HepG2 (cell line): ENCODE results near the gene HPCAL1. TPM values are rescaled to one million over a fixed set of nuclear protein-coding genes. Genes with fewer than 3 reads are reported as not detected.

Source experiments
- ATAC-seq: fragments of 200-7000 bp; cut with Tn5 transposase; 3 replicates; pipeline ENCODE4 v1.9.1; 2020; ENCODE audit warnings: mild to moderate bottlenecking, moderate library complexity
- BruUV-seq: library from RNA; stranded (reverse); fragments of 400-500 nt; replicated peaks from 2 replicates; lab custom pipeline; 2021; lab: Mats Ljungman, UMichigan
- CTCF ChIA-PET: fragments of 300-600 bp; formaldehyde crosslinking; extraction: SDS; loops from one replicate; lab custom pipeline; 2021; ENCODE audit warnings: low total read pairs, inconsistent platforms, low intra/inter-chr PET ratio; lab: Yijun Ruan, JAX
- POLR2A ChIA-PET: fragments of 350-600 bp; sonication (Branson Sonifier 250); formaldehyde crosslinking; loops from one replicate; lab custom pipeline; 2020; ENCODE audit warnings: antibody characterized with exemption, inconsistent platforms; lab: Yijun Ruan, JAX
- DNase-seq: peaks from one replicate; pipeline ENCODE4 v3.0.0-alpha.2; 2015; ENCODE audit warnings: low spot score
- FAIRE-seq: peaks from 3 replicates; lab custom pipeline; 2011; peaks lifted over from hg19 to GRCh38; lab: Jason Lieb, UNC
- H2AFZ ChIP-seq: one replicate; pipeline ENCODE4 v1.6.1; 2011; ENCODE audit warnings: low read length, inconsistent platforms
- H3K27ac ChIP-seq: fragments of 300-600 bp; 3 replicates; pipeline ENCODE4 v1.8.0; 2011; ENCODE audit warnings: mixed run types, mild to moderate bottlenecking, mixed read lengths, low read length, inconsistent platforms; ENCODE audit not compliant: insufficient read depth; ENCODE audit errors: extremely low read length
- H3K27me3 ChIP-seq, 2 experiments: fragments of 200-600 bp in 1 of 2; 2 replicates in 1 of 2; 3 replicates in 1 of 2; pipeline versions ENCODE4 v1.6.0 to v1.8.0; 2011; ENCODE audit warnings: low read length in 2 of 2, mild to moderate bottlenecking in 2 of 2, moderate library complexity in 2 of 2, inconsistent platforms in 1 of 2; ENCODE audit not compliant: insufficient read depth in 2 of 2, control insufficient read depth in 1 of 2
- H3K36me3 ChIP-seq, 2 experiments: fragments of 200-600 bp in 1 of 2; replicated peaks in 1 of 2; 2 replicates in 1 of 2; 3 replicates in 1 of 2; pipeline versions ENCODE4 v1.5.1 to v1.8.0; 2011; ENCODE audit warnings: low read length in 2 of 2, inconsistent platforms in 1 of 2; ENCODE audit not compliant: insufficient read depth in 2 of 2, control insufficient read depth in 1 of 2
- H3K4me1 ChIP-seq: 2 replicates; pipeline ENCODE4 v1.5.1; 2012; ENCODE audit warnings: low read length, inconsistent platforms; ENCODE audit not compliant: insufficient read depth
- H3K4me2 ChIP-seq: 2 replicates; pipeline ENCODE4 v1.6.0; 2011; ENCODE audit warnings: low read depth, low read length, inconsistent platforms
- H3K4me3 ChIP-seq, 3 experiments: fragments of 200-600 bp in 1 of 3; sonication (generic), shearing (Covaris generic) in 1 of 3; replicated peaks in 1 of 3; 2 replicates each; pipeline ENCODE4 v1.5.1; 2011 to 2016; ENCODE audit warnings: low read length in 3 of 3, inconsistent platforms in 2 of 3, low read depth in 2 of 3, mild to moderate bottlenecking in 2 of 3, control low read depth in 1 of 3, mixed read lengths in 1 of 3; ENCODE audit not compliant: insufficient read depth in 1 of 3
- H3K79me2 ChIP-seq: one replicate; pipeline ENCODE4 v1.6.1; 2011; ENCODE audit warnings: low read length, inconsistent platforms; ENCODE audit not compliant: insufficient read depth
- H3K9ac ChIP-seq: 2 replicates; pipeline ENCODE4 v1.6.0; 2011; ENCODE audit warnings: mild to moderate bottlenecking, low read depth, low read length, inconsistent platforms; ENCODE audit not compliant: insufficient read depth
- H3K9me3 ChIP-seq: 2 replicates; pipeline ENCODE4 v1.5.1; 2012; ENCODE audit warnings: mild to moderate bottlenecking, low read length
- H4K20me1 ChIP-seq: 2 replicates; pipeline ENCODE4 v1.6.0; 2011; ENCODE audit warnings: inconsistent platforms, mild to moderate bottlenecking, low read length, moderate library complexity; ENCODE audit not compliant: insufficient read depth
- ADNP ChIP-seq: sonication (generic); formaldehyde crosslinking; IDR thresholded peaks from 2 replicates; pipeline ENCODE4 v1.4.0; 2020; ENCODE audit warnings: missing genetic modification reagents
- ARID4A ChIP-seq: sonication (generic); formaldehyde crosslinking; IDR thresholded peaks from 2 replicates; pipeline ENCODE4 v1.5.0; 2020; ENCODE audit warnings: mild to moderate bottlenecking, missing genetic modification reagents, borderline replicate concordance
- CEBPB ChIP-seq: IDR thresholded peaks from 2 replicates; pipeline ENCODE4 v1.6.1; 2011; ENCODE audit warnings: low read depth, low read length, improper control_type of control experiment, borderline replicate concordance
- FOXA1 ChIP-seq, 2 experiments: fragments of 450-650 bp in 1 of 2; sonication (generic) in 1 of 2; formaldehyde crosslinking in 1 of 2; IDR thresholded peaks; 2 replicates each; pipeline versions ENCODE4 v1.4.0 to v1.6.1; 2016 to 2020; ENCODE audit warnings: missing genetic modification reagents in 1 of 2
- HDAC2 ChIP-seq: sonication (generic); formaldehyde crosslinking; IDR thresholded peaks from 2 replicates; pipeline ENCODE4 v1.4.0; 2020; ENCODE audit warnings: missing genetic modification reagents
- HNF4A ChIP-seq: sonication (generic); formaldehyde crosslinking; IDR thresholded peaks from 2 replicates; pipeline ENCODE4 v1.4.0; 2020; ENCODE audit warnings: missing genetic modification reagents
- IKZF1 ChIP-seq: fragments of 450-650 bp; IDR thresholded peaks from 2 replicates; pipeline ENCODE4 v1.7.1; 2016
- KDM2A ChIP-seq: sonication (generic); formaldehyde crosslinking; IDR thresholded peaks from 2 replicates; pipeline ENCODE4 v1.4.0; 2020; ENCODE audit warnings: low read depth, missing genetic modification reagents, borderline replicate concordance
- NCOA2 ChIP-seq: sonication (generic); formaldehyde crosslinking; IDR thresholded peaks from 2 replicates; pipeline ENCODE4 v1.8.0; 2022; ENCODE audit warnings: inconsistent platforms
- SALL2 ChIP-seq: sonication (generic); formaldehyde crosslinking; IDR thresholded peaks from 2 replicates; pipeline ENCODE4 v1.8.1; 2023; ENCODE audit warnings: mild to moderate bottlenecking, missing genetic modification reagents, inconsistent platforms
- TFAP4 ChIP-seq: sonication (generic); IDR thresholded peaks from 2 replicates; pipeline ENCODE4 v1.6.1; 2016; ENCODE audit warnings: low read depth, borderline replicate concordance
- ZMYM2 ChIP-seq: sonication (generic); formaldehyde crosslinking; IDR thresholded peaks from 2 replicates; pipeline ENCODE4 v1.8.0; 2022; ENCODE audit warnings: mild to moderate bottlenecking, missing genetic modification reagents
- ZMYM3 ChIP-seq: sonication (generic); formaldehyde crosslinking; IDR thresholded peaks from 2 replicates; pipeline ENCODE4 v1.5.1; 2020; ENCODE audit warnings: mild to moderate bottlenecking, missing genetic modification reagents
- ZNF136 ChIP-seq: sonication (generic); formaldehyde crosslinking; IDR thresholded peaks from 2 replicates; pipeline ENCODE4 v1.8.1; 2022; ENCODE audit warnings: low read depth, mild to moderate bottlenecking, moderate library complexity, missing genetic modification reagents
- ZNF629 ChIP-seq: sonication (generic); formaldehyde crosslinking; conservative IDR thresholded peaks from 2 replicates; pipeline ENCODE4 v1.5.0; 2020; ENCODE audit warnings: missing genetic modification reagents
- ZNF768 ChIP-seq: sonication (generic); formaldehyde crosslinking; IDR thresholded peaks from 2 replicates; pipeline ENCODE4 v1.4.0; 2020; ENCODE audit warnings: missing genetic modification reagents
- WGBS: methylation state at CpG from one replicate; pipeline ENCODE4 v1.1.6; 2017; ENCODE audit warnings: low lambda C conversion rate; 5-methylcytosine and 5-hydroxymethylcytosine counted together
- in situ Hi-C: cut with HindIII; loops from 2 replicates; pipeline ENCODE4 v1.10.0; 2017; ENCODE audit warnings: low pct_unique_long_range_greater_than_20kb; ENCODE audit not compliant: extremely low pct_ligation_motif_present
- intact Hi-C: fragments of 100-400 bp; cut with micrococcal nuclease; formaldehyde crosslinking; loops from one replicate; pipeline ENCODE4 v1.10.0; 2022; ENCODE audit not compliant: unreplicated experiment
- polyA plus RNA-seq, 8 experiments: library from polyadenylated mRNA; depleted of rRNA in 3 of 8; stranded (reverse) in 7 of 8; unstranded in 1 of 8; fragments of >200 nt; fragmentation: Illumina TruSeq in 4 of 8; extraction: Trizol in 4 of 8; gene quantifications; 2 replicates each; pipeline versions ENCODE4 v1.2.1 to v1.2.3, GENCODE V29; 2011 to 2016; ENCODE audit warnings: low read depth in 4 of 8, missing spikeins in 1 of 8, mixed read lengths in 1 of 8; ENCODE audit not compliant: insufficient read depth in 1 of 8
- total RNA-seq, 5 experiments: library from RNA; depleted of rRNA; stranded (reverse); fragments of >200 nt; fragmentation: Illumina TruSeq; extraction: Trizol; gene quantifications; 2 replicates each; pipeline ENCODE4 v1.2.3, GENCODE V29; 2016; ENCODE audit warnings: low read depth in 1 of 5

Gene HPCAL1
- total and polyA plus RNA-seq, 2 of the 13 experiments (the other 11 are each of a cell fraction or from before 2014, with no cell fraction given) = 29.5 to 29.9 TPM

- ATAC-seq (no peak), DNase-seq (no peak), FAIRE-seq (no peak)
- Histone ChIP-seq H3K79me2 (peaks cover 26% of the 10 kb centered on the region), H3K27me3 (no peaks in the 10 kb centered on the region), H3K4me1 (peaks cover 30% of the 10 kb centered on the region), H3K9me3 (peaks cover 7% of the 10 kb centered on the region; the same call in 1 of the 2 replicates), H3K4me2 (no peak overlapping the region), H3K4me3 (no peak overlapping the region), H4K20me1 (peaks cover 11% of the 10 kb centered on the region; the same call in 1 of the 2 replicates), H2AFZ (no peak overlapping the region), H3K9ac (no peak overlapping the region), H3K36me3 (peaks cover 2 to 10% of the 10 kb centered on the region in 2 experiments; a peak in 3 of 5 replicates), H3K27ac (no peak overlapping the region)
- POLR2A ChIA-PET = no interaction called here
- intact Hi-C loops = no loop called here
- in situ Hi-C loops = no loop called here
- CTCF ChIA-PET = no interaction called here
- WGBS = 92% methylated on average over 15 of the region's 16 CpGs
- BruUV-seq = no TSS peak
- TF ChIP-seq ZMYM2 (CRISPR knock-in tag) (peak; percentile 61; the same call in 1 of the 2 replicates), IKZF1 (no peak), HNF4A (CRISPR knock-in tag) (peak; percentile 65), NCOA2 (CRISPR knock-in tag) (no peak), ZMYM3 (peak; percentile 90), ZNF629 (CRISPR knock-in tag) (peak; percentile 99), ZNF768 (CRISPR knock-in tag) (0 out of 2 replicates have a peak, but pooled peaks have one; percentile 12), FOXA1 (IDR thresholded peaks at IDR 0.05) (no peak), FOXA1 (CRISPR knock-in tag; IDR thresholded peaks at IDR 0.05) (0 out of 2 replicates have a peak, but pooled peaks have one; percentile 18), ARID4A (CRISPR knock-in tag) (0 out of 2 replicates have a peak, but pooled peaks have one; percentile 15), SALL2 (no peak), KDM2A (no peak), TFAP4 (peak; percentile 91), CEBPB (peak; percentile 51), ZNF136 (no peak), HDAC2 (CRISPR knock-in tag) (0 out of 2 replicates have a peak, but pooled peaks have one; percentile 24), ADNP (CRISPR knock-in tag) (peak; percentile 83; the same call in 1 of the 2 replicates)
These were observed 35.8 kb downstream of the HPCAL1 start for GRCh38 chr2:10338270-10339188.
